LNCaP clone FGC (cell line): ENCODE measurements around the gene GTF2A2.

ENCODE experiments used
- DNase-seq: peaks from one replicate; pipeline ENCODE4 v3.0.0-alpha.2; 2011; ENCODE audit warnings: low read depth
- H3K4me3 ChIP-seq: 2 replicates; pipeline ENCODE4 v1.5.1; 2011; ENCODE audit warnings: mild to moderate bottlenecking, low read depth, low read length, control low read depth
- CTCF ChIP-seq: IDR thresholded peaks from 2 replicates; pipeline ENCODE4 v1.5.1; 2012; ENCODE audit warnings: mild to moderate bottlenecking; ENCODE audit not compliant: control insufficient read depth, insufficient read depth; ENCODE audit errors: extremely low read depth

The GTF2A2 gene

GRCh38 chr15:59686389-59686788 lies 29.1 kb upstream of the GTF2A2 start:
- H3K4me3 ChIP-seq = no peak overlapping the region
- no peak for TF ChIP-seq CTCF
- DNase-seq = no peak

DNA sequence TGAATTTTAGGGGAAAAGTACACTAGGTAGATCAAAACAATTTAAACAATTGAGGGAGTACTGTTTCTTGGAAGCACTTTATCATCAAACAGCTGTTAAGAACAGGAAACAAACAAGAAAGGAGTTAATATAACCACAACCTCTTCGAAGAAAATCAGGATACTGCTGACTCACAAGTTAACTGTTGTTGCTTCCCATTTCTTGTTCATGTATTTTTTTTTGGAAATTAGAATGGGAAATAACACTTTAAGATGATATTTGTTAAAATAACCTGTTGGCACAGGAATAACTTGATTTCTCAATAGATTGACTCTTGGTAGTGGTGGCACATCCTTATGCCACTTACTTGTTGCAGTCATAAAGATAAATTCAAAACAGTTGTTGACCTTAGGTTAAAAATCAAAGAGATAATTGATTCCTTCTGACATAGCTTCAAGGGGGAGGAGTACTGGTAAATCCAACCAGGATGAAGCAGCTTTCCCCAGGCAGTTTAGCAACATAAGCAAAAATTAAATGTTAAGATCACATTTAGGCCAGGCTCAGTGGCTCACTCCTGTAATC lies 28.5 kb upstream of the GTF2A2 start:
- DNase-seq = no peak
- no peak overlapping the region for H3K4me3 ChIP-seq
- no peak for TF ChIP-seq CTCF

GRCh38 chr15:59680870-59681269 lies 23.6 kb upstream of the GTF2A2 start:
- DNase-seq = no peak
- no peak overlapping the region for H3K4me3 ChIP-seq
- no peak for TF ChIP-seq CTCF

GRCh38 chr15:59680346-59680745 lies 23.0 kb upstream of the GTF2A2 start:
- no peak for DNase-seq
- no peak overlapping the region for H3K4me3 ChIP-seq
- TF ChIP-seq CTCF = no peak

GRCh38 chr15:59678620-59679019 lies 21.3 kb upstream of the GTF2A2 start:
- H3K4me3 ChIP-seq = no peak overlapping the region
- DNase-seq = no peak
- no peak for TF ChIP-seq CTCF

DNA sequence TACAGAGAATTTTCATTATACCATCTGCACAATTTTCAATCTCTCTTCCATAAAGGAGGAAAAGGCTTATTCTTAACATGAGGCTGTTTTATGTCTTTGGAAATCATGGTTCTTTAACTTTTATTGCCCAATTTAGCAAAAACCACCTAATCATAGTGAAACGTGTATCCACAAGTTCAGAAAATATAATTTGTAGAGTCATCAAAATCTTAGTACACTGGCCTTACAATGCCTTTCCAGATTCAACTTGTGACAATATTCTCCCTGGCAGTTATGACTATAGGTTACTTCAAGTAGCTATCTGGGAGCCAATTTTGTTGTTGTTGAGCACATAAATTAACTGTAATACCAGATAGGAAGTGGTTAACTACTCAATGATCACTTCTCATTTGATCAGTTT lies 20.9 kb upstream of the GTF2A2 start:
- H3K4me3 ChIP-seq = no peak overlapping the region
- no peak for DNase-seq
- TF ChIP-seq CTCF = no peak

DNA sequence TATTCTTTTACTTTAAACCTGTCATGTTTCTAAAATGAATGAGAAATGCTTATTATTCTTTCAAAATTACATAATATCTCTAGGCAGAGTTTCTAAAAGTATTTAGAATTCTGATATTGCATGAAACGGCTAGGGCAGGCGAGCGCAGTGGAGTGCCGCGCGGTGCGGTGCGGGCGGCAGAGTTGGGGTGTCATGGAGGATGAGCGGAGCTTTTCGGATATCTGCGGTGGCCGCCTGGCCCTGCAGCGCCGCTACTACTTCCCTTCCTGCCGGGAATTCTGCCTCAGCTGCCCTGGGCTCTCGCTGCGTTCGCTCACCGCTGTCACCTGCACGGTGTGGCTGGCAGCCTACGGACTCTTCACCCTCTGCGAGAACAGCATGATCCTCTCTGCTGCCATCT lies 19.2 kb upstream of the GTF2A2 start:
- no peak for TF ChIP-seq CTCF
- no peak overlapping the region for H3K4me3 ChIP-seq
- DNase-seq = no peak
